IPS-11a (cell line): ENCODE results near the gene MED13L.

Experiments
- H3K4me3 ChIP-seq: one replicate; pipeline ENCODE4 v1.5.1; 2013; ENCODE audit warnings: low read depth, low read length, control low read depth

The MED13L gene

GRCh38 chr12:116277467-116278278 lies at the start of gene MED13L:
TSS of gene MED13L (minus strand) at chr12:116277693. CDS start at chr12:116277131, 562 bp downstream.
- H3K4me3 ChIP-seq = peak within 1 kb of the TSS; percentile 88

GRCh38 chr12:116325336-116325664 lies 47.8 kb upstream of the MED13L start:
- H3K4me3 ChIP-seq = no peak overlapping the region

- no peak overlapping the region for H3K4me3 ChIP-seq
These were observed 47.3 kb upstream of the MED13L start for GRCh38 chr12:116324654-116325335.

DNA sequence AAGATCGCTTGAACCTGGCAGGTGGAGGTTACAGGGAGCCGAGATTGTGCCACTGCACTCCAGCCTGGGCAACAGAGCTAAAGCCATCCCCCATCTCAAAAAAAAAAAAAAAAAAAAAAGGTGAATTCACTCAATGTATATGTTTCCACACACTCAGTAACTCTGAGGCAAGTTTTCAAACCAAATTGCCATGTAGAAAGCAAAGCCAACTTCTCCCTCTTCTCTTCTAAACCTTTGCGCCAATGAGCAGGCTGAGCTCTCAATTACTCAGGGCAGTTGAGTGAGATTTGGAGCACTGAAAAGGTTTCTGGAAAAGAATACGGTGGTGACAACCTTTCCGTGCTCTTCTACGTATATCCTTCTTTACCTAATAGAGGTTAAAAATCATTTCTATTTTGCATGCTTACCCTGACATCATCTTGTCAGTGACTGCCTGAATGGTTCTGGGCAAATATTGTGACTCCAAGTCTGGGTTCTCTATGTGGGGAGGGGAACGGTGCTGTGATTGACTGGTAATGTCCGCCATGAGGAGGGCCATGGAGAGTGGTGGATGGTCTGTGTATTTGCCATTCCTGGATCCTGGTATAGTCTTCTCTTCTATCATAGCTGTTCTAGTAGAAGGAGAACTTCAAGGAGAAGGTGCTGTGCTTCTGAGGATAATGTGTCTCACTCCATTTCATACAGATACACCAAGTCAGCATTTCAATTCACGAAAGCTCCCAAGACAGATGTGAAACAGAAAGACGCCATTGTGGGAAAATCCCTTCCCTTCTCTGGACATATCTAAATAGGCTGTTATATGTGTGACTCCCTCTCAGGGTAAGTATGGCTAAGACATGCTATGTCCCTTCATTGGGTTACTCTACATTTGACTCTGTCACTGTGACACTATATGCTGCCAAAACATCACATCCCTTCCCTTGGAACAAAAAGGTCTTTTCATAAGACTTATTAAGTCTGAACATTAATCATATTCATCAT lies 46.2 kb upstream of the MED13L start:
- no peak overlapping the region for H3K4me3 ChIP-seq

DNA sequence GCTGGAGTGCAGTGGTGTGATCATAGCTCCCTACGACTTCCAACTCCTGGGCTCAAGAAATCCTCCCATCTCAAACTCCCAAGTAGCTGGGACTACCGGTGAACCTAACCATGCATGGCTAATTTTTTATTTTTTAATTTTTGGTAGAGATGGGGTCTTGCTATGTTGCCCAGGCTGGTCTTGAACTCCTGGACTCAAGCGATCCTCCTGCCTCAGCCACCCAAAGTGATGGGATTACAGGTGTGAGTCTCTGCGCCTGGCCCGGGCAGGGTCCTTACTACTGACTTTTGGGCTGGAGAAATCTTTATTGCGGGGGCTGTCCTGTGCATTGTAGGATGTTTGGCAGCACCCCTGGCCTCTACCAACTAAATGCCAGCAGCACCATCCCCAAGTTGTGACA lies 44.4 kb upstream of the MED13L start:
- no peak overlapping the region for H3K4me3 ChIP-seq

DNA sequence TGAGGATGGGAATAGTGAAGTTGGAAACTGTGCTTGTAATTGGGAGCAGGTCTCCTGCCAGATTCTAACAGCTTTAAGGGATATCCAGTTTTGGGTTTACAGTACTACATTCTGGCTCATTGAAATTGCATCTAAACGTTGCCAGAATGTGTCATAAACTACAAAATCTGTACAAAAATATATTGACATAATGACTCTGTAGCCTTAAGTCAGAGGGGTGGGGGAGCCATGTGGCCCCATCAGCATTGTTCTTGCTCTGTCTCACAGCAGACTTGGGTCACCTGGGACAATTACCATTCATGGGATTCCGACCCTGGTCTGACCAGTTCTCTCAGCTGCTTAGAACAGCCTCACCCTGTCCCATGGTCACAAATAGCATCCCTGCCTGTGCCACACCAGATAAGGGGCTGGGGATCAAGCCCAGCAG lies 43.3 kb upstream of the MED13L start:
- no peak overlapping the region for H3K4me3 ChIP-seq

DNA sequence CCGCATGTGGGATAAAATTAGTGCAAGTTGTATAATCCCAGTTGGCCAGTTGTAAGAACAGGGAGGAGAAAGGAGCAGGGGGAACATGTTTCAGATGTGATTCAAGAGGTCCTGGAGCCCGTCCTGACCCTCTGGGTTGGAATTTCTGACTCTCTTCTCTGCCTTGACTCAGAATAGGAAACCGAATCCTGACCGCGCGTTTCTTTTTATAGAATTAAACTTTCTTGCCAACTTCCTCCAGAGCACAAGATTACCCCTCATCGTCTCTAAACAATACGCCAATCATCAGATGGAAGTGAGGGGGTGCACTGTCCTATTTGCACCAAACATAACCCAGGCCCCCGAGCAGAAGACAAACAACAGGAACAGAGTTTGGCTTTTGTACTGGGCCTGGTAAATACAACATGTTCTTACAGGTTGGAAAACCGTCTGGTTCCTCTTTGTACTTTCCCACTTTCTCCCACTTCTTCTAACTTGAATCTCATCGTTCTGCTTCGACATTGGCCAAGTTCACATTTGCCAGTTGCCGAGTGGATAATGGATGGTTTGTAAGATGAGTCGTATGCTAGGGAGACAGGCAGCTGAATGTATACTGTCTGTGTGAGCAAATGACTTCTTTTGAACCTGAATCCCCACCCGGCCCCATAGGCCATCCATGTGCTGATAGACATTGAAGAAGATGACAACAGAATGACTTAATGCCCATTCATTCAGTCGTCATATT lies 42.6 kb upstream of the MED13L start:
- no peak overlapping the region for H3K4me3 ChIP-seq

DNA sequence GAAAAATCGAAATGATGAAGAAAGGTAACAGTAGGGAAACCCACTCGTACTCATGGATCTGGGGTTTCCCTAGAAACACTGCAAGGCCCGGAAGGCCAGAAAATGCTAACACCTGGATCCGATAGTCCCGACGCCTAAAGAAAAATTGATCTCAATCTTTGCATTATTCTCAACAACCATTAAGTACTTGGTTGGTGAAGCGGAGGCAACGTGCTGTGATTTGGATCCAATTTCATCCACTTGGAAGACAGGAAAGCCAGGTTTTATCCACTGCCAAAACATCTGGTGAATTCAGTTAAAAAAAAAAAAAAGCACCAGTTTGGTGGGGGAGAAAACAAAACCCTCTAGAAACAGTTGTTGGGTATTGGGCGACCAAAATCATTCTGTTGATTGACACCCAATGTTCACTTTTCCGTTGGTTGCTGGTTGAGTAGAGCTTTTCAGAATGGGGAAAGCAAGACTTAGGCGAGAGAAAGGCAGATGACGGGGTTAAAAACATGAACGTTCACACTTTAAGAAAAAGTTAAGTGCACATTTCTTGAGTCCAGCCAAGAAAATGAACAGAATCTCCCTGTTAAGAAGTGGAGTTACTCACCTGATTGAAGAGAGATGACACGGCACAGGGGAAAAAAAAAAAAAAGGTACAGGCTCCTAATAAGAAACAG lies 41.9 kb upstream of the MED13L start:
- no peak overlapping the region for H3K4me3 ChIP-seq

- no peak overlapping the region for H3K4me3 ChIP-seq
These were observed 41.2 kb upstream of the MED13L start for GRCh38 chr12:116318576-116319232.

DNA sequence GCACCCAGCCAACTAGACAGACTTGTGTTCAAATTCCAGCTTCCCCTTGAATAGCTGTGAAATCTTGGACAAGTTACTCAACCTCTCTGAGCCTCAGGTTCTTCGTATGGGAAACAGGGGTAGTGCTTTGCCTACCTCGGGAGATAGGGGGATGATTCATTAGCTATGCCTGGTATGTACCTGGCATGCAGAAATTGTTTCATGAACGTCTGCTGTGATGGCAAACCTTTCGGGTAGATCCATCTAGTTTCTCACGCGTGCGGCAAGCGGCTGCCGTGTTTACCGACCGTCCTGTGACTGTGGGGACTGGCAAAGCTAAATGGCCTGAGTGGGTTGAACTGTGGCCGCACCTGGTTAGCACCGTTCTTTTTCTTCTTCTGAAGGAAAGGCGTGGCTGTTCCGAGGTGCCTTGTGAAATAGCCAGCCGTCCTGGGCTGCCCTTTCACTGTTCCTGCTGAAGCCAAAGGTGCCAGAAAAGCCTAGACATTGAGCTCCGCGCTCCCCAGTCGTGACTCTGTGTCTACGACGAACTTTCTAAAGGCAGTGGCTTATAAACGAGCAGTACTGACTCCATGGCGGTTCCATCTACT lies 40.6 kb upstream of the MED13L start:
- H3K4me3 ChIP-seq = no peak overlapping the region

DNA sequence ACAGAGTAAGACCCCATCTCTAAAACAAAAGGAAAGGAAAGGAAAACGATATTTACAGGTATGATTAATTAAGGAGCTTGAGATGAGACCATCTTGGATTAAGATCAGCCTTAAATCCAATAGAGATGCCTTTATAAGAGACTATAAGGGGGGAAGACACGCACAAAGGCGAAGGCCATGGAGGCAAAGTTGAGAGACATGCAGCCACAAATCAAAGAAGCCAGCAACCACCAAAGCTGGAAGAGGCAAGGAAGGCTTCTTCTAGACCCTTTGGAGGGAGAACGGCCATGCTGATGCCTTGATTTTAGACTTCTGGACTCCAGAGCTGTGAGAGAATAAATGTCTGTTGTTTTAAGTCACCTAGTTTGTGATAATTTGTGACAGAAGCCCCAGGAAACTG lies 39.6 kb upstream of the MED13L start:
- no peak overlapping the region for H3K4me3 ChIP-seq

GRCh38 chr12:116314477-116314876 lies 37.0 kb upstream of the MED13L start:
- no peak overlapping the region for H3K4me3 ChIP-seq

DNA sequence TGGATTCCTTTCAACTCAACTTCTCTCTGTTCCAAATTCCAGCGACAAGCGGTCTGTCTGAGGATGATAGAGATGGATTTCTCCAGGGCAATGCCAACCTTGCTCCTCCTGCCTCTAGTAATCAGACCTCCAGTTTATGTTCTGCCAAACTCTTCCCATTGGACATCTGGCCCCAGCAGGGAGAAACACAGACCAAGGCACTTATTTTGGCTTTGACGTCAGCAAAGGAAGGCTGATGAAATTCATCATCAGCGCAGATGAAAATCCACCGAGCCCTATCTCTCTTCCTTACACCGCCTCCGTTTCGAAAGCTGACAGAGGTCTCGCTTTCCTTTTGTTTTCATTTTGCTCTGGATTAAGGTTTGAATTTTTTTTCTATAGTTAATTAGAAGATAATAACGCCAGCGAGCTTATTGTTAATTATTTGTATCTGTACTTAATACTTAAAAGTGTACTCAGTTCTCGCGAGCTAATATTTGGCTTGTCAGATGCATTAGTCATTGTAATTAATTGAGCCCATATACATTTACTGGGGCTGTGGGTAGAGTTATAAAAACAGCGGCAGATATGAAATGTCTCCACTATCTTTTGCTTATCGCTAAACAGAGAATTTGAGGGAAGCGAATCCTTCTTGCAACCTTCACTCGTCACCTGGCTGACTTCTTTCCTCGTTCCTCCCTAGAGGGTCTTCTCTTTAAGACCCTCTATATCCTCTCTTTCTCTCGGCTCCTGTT lies 35.9 kb upstream of the MED13L start:
- no peak overlapping the region for H3K4me3 ChIP-seq

- H3K4me3 ChIP-seq = no peak overlapping the region
These were observed 32.6 kb upstream of the MED13L start for GRCh38 chr12:116310082-116310481.

DNA sequence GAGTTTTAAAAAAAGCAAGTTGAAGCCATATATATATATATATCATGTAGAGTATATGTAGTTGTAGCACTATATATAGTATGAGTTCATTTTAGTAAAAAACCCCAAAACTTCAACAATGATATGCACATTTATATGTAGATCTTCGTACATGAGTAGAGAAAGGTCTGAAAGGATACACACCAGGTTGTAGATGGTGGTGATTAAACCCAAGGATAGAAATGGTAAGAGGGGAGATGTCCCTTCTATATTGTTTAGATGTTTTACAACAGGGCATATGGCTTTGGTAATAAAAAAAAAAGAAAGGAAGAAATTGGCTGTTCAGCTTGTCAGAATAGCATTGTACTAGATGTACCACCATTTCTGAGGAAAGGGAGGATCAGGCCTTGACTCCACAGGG lies 31.9 kb upstream of the MED13L start:
- H3K4me3 ChIP-seq = no peak overlapping the region

DNA sequence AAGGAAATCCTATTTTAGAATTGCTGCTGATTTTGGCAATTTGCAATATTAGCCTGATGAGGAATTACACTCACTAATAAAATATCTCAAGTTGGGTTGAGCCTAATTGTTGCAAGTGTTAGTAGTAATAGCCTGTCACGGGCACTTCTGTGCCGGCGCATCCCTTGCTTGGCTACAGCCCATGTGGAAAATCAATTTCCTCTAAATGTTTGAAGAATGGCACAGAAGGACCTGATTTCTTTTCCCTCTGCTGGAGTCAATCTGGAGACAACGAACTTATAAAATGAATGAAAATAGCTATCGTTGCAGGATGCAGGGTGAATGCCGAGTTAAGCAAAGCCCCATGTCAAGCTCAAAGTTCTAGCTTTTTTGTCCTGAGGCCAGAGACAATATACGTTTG lies 31.2 kb upstream of the MED13L start:
- no peak overlapping the region for H3K4me3 ChIP-seq

- H3K4me3 ChIP-seq = no peak overlapping the region
These were observed 29.5 kb upstream of the MED13L start for GRCh38 chr12:116306968-116307367.

- H3K4me3 ChIP-seq = no peak overlapping the region
These were observed 29.0 kb upstream of the MED13L start for GRCh38 chr12:116306506-116306905.

- no peak overlapping the region for H3K4me3 ChIP-seq
These were observed 27.1 kb upstream of the MED13L start for GRCh38 chr12:116304621-116305020.
